Measurements from ENCODE around the gene WDR31. TPM values are rescaled to one million over a fixed set of nuclear protein-coding genes. Genes with fewer than 3 reads are reported as not detected.
"Not testable (repeated sequence)": the region's sequence is repeated elsewhere in the genome, so short reads cannot be mapped to it uniquely, and the experiment has no call there.

The WDR31 gene
- 2.1 TPM for total RNA-seq

DNA sequence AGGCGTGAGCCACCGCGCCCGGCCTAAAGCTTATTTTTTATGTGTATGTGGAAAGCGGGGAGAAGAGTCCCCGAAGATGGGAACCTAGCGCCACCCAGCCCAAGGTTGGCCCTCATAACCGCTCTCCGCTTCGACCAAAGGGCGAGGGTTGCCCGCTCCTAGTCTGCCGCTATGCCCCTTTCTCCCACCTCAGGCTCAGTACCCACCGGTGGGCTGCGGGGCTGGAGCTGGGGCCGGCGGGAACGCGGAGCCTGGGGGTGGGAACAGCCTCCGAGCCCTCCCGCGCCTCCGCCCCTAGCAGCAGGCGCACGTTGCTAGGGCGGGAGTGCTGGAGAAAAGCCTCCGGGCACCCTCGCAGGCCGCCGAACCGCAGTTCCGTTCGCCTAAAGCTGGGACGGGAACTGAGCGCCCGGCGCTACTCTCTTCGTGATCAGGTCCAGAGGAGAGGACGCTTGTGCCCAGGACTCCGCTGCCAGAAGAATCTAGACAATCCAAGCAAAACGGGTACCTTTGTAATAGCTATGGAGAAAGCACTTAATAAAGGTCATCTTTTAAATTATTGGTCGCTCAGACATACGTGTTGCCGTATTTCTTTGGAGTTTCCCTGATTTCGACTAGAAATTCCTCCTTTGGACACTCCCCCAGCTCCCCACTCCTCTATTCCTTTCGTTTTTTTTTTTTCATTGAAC, at the start of gene WDR31:
WDR31 (minus strand) TSS at position 265 of the 689 bp plus-strand sequence. CDS start 8,253 bp downstream, outside the sequence.
- Histone ChIP-seq H3K4me1 (ENCODE audit: control insufficient read depth in 3 of 3, insufficient read depth in 3 of 3, low read length in 3 of 3) (peaks cover 5 to 12% (median 10%) of the 10 kb centered on the region in 3 donors), H3K4me3 (ENCODE audit: low read length in 3 of 3) (peak within 1 kb of the TSS; percentile 87 to 93 (median 90)), H3K27me3 (ENCODE audit: control insufficient read depth in 3 of 3, insufficient read depth in 3 of 3, low read length in 3 of 3) (no peaks in the 10 kb centered on the region), H3K36me3 (ENCODE audit: control insufficient read depth in 3 of 3, insufficient read depth in 3 of 3, low read length in 3 of 3) (no peaks in the 10 kb centered on the region), H3K9ac (ENCODE audit: low read depth in 1 of 3, low read length in 3 of 3) (peak within 1 kb of the TSS; percentile 36 to 83 (median 78)), H3K27ac (ENCODE audit: low read depth, low read length) (no peak within 1 kb of the TSS), H3K9me3 (ENCODE audit: control insufficient read depth in 3 of 3, low read length in 3 of 3) (no peaks in the 10 kb centered on the region)

DNA sequence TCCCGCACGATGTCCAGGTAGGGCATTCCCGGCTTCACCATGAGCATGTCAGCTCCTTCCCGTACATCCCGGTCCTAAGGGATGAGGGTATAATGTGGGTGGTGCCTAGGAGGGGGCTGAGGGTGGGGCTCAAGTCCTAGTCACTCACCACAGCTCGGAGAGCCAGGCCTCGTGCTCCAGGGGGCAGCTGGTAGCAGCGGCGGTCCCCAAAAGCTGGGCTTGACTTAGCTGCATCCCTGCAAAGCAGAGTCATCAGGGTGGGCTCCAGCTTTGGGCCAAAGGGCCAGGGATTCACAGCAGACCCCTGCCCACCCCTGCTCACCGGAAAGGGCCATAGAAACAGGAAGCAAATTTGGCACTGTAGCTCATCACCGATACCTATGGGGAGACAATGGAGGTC, 49.4 kb upstream of the WDR31 start:
- Histone ChIP-seq H3K27me3 (ENCODE audit: control insufficient read depth in 3 of 3, insufficient read depth in 3 of 3, low read length in 3 of 3) (no peaks in the 10 kb centered on the region), H3K9ac (ENCODE audit: low read depth in 1 of 3, low read length in 3 of 3) (no peak overlapping the region), H3K4me3 (ENCODE audit: low read length in 3 of 3) (no peak overlapping the region), H3K9me3 (ENCODE audit: control insufficient read depth in 3 of 3, low read length in 3 of 3) (no peaks in the 10 kb centered on the region), H3K36me3 (ENCODE audit: control insufficient read depth in 3 of 3, insufficient read depth in 3 of 3, low read length in 3 of 3) (peaks cover 50 to 62% (median 54%) of the 10 kb centered on the region in 3 donors), H3K4me1 (ENCODE audit: control insufficient read depth in 3 of 3, insufficient read depth in 3 of 3, low read length in 3 of 3) (no peaks in the 10 kb centered on the region), H3K27ac (ENCODE audit: low read depth, low read length) (no peak overlapping the region)

DNA sequence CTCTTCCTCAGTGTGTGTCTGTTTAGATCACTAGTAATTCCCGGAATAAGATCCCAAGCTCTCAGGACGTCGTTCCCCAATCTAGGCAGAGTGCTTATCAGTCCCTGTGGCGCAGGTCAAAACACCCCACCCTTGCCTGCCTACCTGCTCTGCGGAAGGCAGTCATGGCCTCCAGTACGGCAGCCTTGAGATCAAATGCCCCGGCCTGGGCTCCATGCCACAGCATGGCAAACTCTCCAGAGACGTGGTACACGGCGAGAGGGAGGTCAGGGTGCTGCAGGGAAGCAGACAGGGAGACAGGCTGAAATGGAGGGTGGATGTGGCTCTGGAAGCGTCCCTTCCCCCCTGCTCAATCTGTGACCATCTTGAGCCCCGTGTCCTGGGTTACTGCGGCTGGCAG, 48.8 kb upstream of the WDR31 start:
- no peak overlapping the region for H3K27ac ChIP-seq (ENCODE audit: low read depth, low read length)
- peaks cover 50 to 62% (median 54%) of the 10 kb centered on the region in 3 donors for H3K36me3 ChIP-seq (ENCODE audit: control insufficient read depth in 3 of 3, insufficient read depth in 3 of 3, low read length in 3 of 3)
- no peak overlapping the region for H3K4me3 ChIP-seq (ENCODE audit: low read length in 3 of 3)
- no peak overlapping the region for H3K9ac ChIP-seq (ENCODE audit: low read depth in 1 of 3, low read length in 3 of 3)
- H3K27me3 ChIP-seq (ENCODE audit: control insufficient read depth in 3 of 3, insufficient read depth in 3 of 3, low read length in 3 of 3), result no peaks in the 10 kb centered on the region
- no peaks in the 10 kb centered on the region for H3K4me1 ChIP-seq (ENCODE audit: control insufficient read depth in 3 of 3, insufficient read depth in 3 of 3, low read length in 3 of 3)
- H3K9me3 ChIP-seq (ENCODE audit: control insufficient read depth in 3 of 3, low read length in 3 of 3), result no peaks in the 10 kb centered on the region

DNA sequence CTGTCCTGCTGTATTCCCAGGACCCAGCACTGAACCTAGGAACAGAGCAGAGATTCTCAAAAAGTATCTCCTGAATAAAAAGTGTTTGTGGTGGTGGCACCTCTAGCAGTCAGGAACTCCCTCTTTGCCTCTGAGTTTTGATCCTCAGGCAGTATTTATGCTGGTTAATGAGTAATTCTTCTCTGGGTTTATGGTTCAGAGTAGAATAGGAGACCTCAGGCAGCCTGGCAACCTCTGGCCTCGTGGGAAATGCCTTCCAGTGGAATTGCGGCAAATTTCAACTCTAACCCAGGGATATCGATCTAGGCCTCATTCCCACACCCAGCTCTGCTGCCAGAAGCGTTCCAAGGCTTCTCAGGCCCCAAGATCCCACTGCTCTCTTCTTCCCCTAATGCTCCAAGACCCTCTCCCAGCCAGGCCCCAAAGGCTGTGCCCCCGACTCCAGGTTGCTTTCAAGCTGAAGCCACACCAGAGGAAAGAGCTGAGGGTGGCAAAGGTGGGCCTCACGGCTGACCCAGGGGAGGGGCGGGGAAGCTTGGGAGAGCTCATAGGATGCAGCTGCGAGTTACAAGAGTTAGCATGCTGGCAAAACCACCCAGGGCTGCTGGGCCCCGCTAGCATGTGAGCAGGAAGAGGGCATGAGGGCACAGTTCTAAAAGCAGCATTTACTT, 47.6 kb upstream of the WDR31 start:
- H3K9ac ChIP-seq (ENCODE audit: low read depth in 1 of 3, low read length in 3 of 3), result no peak overlapping the region
- H3K36me3 ChIP-seq (ENCODE audit: control insufficient read depth in 3 of 3, insufficient read depth in 3 of 3, low read length in 3 of 3), result peaks cover 50 to 62% (median 54%) of the 10 kb centered on the region in 3 donors
- no peaks in the 10 kb centered on the region for H3K27me3 ChIP-seq (ENCODE audit: control insufficient read depth in 3 of 3, insufficient read depth in 3 of 3, low read length in 3 of 3)
- H3K9me3 ChIP-seq (ENCODE audit: control insufficient read depth in 3 of 3, low read length in 3 of 3), result no peaks in the 10 kb centered on the region
- no peak overlapping the region for H3K4me3 ChIP-seq (ENCODE audit: low read length in 3 of 3)
- H3K4me1 ChIP-seq (ENCODE audit: control insufficient read depth in 3 of 3, insufficient read depth in 3 of 3, low read length in 3 of 3), result no peaks in the 10 kb centered on the region
- H3K27ac ChIP-seq (ENCODE audit: low read depth, low read length), result no peak overlapping the region

DNA sequence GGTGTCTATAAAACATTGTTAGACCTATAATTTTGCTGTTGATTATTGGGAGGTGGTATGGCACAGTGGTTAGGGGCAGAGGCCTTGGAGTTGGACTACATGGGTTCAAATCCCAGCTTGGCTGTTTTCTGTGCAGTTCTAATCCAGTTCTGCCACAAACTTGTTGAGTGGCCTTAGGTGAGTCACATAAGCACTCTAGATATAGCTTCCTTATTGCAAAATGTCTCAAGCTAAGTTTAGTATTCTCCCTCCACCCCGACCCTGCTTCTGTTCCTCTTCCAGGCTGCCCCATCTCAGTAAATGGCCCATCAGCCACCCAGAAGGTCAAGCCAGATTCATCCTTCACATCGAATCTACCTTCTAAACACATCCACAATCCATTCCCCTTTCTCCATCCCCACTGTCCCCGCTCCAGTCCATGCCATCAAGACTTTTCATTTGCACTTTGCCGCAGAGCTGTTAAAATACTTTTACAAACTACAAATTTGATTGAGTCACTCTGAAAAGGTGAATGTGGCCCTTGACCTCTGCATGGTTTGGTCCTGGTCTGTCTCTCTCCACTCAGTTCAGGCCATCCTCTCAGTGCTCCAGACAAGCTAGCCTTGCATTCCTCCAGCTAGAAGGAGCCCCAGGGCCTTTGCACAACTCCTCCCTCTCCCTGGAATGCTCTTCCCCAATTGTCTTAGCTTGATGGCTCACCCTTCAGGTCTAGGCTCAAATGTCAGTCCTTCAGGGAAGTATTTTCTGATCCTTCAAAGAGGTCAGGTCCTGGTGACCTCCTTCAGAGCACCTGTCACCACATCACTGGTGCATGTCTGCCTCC, 46.7 kb upstream of the WDR31 start:
- Histone ChIP-seq H3K4me1 (ENCODE audit: control insufficient read depth in 3 of 3, insufficient read depth in 3 of 3, low read length in 3 of 3) (no peaks in the 10 kb centered on the region), H3K4me3 (ENCODE audit: low read length in 3 of 3) (no peak overlapping the region), H3K27ac (ENCODE audit: low read depth, low read length) (no peak overlapping the region), H3K27me3 (ENCODE audit: control insufficient read depth in 3 of 3, insufficient read depth in 3 of 3, low read length in 3 of 3) (no peaks in the 10 kb centered on the region), H3K36me3 (ENCODE audit: control insufficient read depth in 3 of 3, insufficient read depth in 3 of 3, low read length in 3 of 3) (peaks cover 42 to 54% (median 46%) of the 10 kb centered on the region in 3 donors), H3K9ac (ENCODE audit: low read depth in 1 of 3, low read length in 3 of 3) (no peak overlapping the region), H3K9me3 (ENCODE audit: control insufficient read depth in 3 of 3, low read length in 3 of 3) (no peaks in the 10 kb centered on the region)

DNA sequence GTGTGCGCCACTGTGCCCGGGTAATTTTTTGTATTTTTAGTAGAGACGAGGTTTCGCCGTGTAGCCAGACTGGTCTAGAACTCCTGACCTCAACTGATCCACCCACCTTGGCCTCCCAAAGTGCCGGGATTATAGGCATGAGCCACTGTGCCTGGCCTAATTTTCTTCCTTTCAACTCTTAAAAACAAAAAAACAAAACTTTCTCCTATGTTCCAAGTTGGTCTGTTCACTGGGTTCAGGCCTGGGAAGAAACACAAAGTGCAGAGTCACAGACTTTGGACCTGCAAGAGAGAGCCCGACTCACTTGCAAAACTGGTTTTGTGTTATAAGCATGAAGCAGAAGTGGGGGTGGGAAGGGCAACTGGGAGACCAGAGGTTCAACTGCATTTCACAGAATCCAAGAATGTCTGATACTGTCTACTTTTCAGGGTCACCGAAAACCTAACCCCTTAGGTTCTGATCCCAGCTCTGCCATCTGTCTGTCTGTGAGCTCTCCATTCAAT, 41.9 kb upstream of the WDR31 start:
- Histone ChIP-seq H3K27me3 (ENCODE audit: control insufficient read depth in 3 of 3, insufficient read depth in 3 of 3, low read length in 3 of 3) (no peaks in the 10 kb centered on the region), H3K9me3 (ENCODE audit: control insufficient read depth in 3 of 3, low read length in 3 of 3) (no peaks in the 10 kb centered on the region), H3K27ac (ENCODE audit: low read depth, low read length) (no peak overlapping the region), H3K9ac (ENCODE audit: low read depth in 1 of 3, low read length in 3 of 3) (no peak overlapping the region), H3K36me3 (ENCODE audit: control insufficient read depth in 3 of 3, insufficient read depth in 3 of 3, low read length in 3 of 3) (peaks cover 3 to 10% (median 3%) of the 10 kb centered on the region in 3 donors), H3K4me1 (ENCODE audit: control insufficient read depth in 3 of 3, insufficient read depth in 3 of 3, low read length in 3 of 3) (peaks cover 2 to 3% (median 3%) of the 10 kb centered on the region in 3 donors), H3K4me3 (ENCODE audit: low read length in 3 of 3) (no peak overlapping the region)

DNA sequence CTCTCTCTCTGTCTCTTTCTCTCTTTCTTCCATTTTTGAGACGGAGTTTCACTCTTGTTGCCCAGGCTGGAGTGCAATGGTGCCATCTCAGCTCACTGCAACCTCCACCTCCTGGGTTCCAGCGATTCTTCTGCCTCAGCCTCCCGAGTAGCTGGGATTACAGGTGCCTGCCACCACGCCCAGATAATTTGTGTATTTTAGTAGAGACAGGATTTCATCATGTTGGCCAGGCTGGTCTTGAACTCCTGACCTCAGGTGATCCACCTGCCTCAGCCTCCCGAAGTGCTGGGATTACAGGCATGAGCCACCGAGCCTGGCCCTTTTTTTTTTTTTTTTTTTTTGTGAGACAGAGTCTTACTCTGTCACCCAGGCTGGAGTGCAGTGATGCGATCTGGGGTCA, 41.4 kb upstream of the WDR31 start:
- not testable (repeated sequence) for H3K27me3 ChIP-seq (ENCODE audit: control insufficient read depth in 3 of 3, insufficient read depth in 3 of 3, low read length in 3 of 3); H3K4me3 ChIP-seq (ENCODE audit: low read length in 3 of 3); H3K36me3 ChIP-seq (ENCODE audit: control insufficient read depth in 3 of 3, insufficient read depth in 3 of 3, low read length in 3 of 3)

DNA sequence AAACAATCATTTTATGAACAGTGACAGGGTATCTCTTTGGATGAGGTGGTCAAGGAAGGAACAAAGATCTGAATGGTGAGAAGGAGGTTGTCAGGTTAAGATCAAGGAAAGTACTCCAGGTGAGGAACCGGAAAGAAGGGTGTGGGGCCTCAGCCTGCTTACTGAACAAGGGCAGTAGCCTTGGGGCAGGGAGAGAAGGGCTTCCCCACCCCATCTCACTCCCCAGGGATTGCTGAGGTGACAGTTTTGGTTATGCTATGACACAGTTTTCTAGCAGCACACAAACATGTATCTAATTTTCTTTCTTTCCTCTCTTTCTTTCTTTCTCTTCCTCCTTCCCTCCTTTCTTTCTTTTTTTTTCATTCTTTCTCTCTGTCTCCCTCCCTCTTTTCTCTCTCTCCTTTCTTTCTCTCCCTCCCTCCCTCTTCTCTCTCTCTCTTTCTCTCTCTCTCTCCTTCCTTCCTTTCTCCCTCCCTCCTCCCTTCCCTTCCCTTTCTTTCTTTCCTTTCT, 40.8 kb upstream of the WDR31 start:
- no peak overlapping the region for H3K9ac ChIP-seq (ENCODE audit: low read depth in 1 of 3, low read length in 3 of 3)
- H3K4me1 ChIP-seq (ENCODE audit: control insufficient read depth in 3 of 3, insufficient read depth in 3 of 3, low read length in 3 of 3), result peaks cover 2 to 4% (median 3%) of the 10 kb centered on the region in 3 donors
- H3K27me3 ChIP-seq (ENCODE audit: control insufficient read depth in 3 of 3, insufficient read depth in 3 of 3, low read length in 3 of 3), result no peaks in the 10 kb centered on the region
- no peak overlapping the region for H3K4me3 ChIP-seq (ENCODE audit: low read length in 3 of 3)
- H3K27ac ChIP-seq (ENCODE audit: low read depth, low read length), result no peak overlapping the region
- peaks cover 0 to 3% (median 0%) of the 10 kb centered on the region in 3 donors for H3K36me3 ChIP-seq (ENCODE audit: control insufficient read depth in 3 of 3, insufficient read depth in 3 of 3, low read length in 3 of 3)
- H3K9me3 ChIP-seq (ENCODE audit: control insufficient read depth in 3 of 3, low read length in 3 of 3), result no peaks in the 10 kb centered on the region

More for the DNA sequence above, 41.4 kb upstream of the WDR31 start:
- not testable (repeated sequence) for H3K4me1 ChIP-seq (ENCODE audit: control insufficient read depth in 3 of 3, insufficient read depth in 3 of 3, low read length in 3 of 3); H3K9me3 ChIP-seq (ENCODE audit: control insufficient read depth in 3 of 3, low read length in 3 of 3); H3K9ac ChIP-seq (ENCODE audit: low read depth in 1 of 3, low read length in 3 of 3); H3K27ac ChIP-seq (ENCODE audit: low read depth, low read length)

DNA sequence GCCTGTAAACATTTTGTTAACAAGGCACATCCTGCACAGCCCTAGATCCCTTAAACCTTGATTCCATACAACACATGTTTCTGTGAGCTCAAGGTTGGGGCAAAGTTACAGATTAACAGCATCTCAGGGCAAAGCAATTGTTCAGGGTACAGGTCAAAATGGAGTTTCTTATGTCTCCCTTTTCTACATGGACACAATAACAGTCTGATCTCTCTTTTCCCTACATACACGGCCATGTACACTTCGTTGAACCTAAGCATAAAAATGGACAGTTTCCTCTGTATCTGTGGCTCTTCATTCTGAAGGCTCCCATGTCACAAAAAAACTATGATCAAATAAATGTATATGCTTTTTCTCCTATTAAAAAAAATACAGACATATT, 39.7 kb upstream of the WDR31 start:
- not testable (repeated sequence) for H3K36me3 ChIP-seq (ENCODE audit: control insufficient read depth in 3 of 3, insufficient read depth in 3 of 3, low read length in 3 of 3); H3K9me3 ChIP-seq (ENCODE audit: control insufficient read depth in 3 of 3, low read length in 3 of 3); H3K9ac ChIP-seq (ENCODE audit: low read depth in 1 of 3, low read length in 3 of 3); H3K27ac ChIP-seq (ENCODE audit: low read depth, low read length); H3K27me3 ChIP-seq (ENCODE audit: control insufficient read depth in 3 of 3, insufficient read depth in 3 of 3, low read length in 3 of 3); H3K4me3 ChIP-seq (ENCODE audit: low read length in 3 of 3)
- peaks cover 5 to 12% (median 7%) of the 10 kb centered on the region in 3 donors for H3K4me1 ChIP-seq (ENCODE audit: control insufficient read depth in 3 of 3, insufficient read depth in 3 of 3, low read length in 3 of 3)

Measured in skeletal muscle tissue (tissue), 4 donors.